ENCODE measurements around the gene ECPAS.
A peak's percentile ranks its signal among the peaks of the same experiment; 100 is the strongest.
"Not testable (repeated sequence)": the region's sequence is repeated elsewhere in the genome, so short reads cannot be mapped to it uniquely, and the experiment has no call there.

ECPAS gene, protein sequence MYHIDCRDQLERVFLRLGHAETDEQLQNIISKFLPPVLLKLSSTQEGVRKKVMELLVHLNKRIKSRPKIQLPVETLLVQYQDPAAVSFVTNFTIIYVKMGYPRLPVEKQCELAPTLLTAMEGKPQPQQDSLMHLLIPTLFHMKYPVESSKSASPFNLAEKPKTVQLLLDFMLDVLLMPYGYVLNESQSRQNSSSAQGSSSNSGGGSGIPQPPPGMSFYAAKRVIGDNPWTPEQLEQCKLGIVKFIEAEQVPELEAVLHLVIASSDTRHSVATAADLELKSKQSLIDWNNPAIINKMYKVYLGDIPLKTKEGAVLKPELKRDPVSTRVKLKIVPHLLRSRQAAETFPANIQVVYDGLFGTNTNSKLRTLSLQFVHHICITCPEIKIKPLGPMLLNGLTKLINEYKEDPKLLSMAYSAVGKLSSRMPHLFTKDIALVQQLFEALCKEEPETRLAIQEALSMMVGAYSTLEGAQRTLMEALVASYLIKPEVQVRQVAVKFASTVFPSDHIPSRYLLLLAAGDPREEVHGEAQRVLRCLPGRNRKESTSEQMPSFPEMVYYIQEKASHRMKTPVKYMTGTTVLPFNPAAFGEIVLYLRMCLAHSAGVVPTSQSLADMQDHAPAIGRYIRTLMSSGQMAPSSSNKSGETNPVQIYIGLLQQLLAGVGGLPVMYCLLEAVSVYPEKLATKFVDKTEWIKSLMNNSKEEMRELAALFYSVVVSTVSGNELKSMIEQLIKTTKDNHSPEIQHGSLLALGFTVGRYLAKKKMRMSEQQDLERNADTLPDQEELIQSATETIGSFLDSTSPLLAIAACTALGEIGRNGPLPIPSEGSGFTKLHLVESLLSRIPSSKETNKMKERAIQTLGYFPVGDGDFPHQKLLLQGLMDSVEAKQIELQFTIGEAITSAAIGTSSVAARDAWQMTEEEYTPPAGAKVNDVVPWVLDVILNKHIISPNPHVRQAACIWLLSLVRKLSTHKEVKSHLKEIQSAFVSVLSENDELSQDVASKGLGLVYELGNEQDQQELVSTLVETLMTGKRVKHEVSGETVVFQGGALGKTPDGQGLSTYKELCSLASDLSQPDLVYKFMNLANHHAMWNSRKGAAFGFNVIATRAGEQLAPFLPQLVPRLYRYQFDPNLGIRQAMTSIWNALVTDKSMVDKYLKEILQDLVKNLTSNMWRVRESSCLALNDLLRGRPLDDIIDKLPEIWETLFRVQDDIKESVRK (N-terminal part only)

DNA sequence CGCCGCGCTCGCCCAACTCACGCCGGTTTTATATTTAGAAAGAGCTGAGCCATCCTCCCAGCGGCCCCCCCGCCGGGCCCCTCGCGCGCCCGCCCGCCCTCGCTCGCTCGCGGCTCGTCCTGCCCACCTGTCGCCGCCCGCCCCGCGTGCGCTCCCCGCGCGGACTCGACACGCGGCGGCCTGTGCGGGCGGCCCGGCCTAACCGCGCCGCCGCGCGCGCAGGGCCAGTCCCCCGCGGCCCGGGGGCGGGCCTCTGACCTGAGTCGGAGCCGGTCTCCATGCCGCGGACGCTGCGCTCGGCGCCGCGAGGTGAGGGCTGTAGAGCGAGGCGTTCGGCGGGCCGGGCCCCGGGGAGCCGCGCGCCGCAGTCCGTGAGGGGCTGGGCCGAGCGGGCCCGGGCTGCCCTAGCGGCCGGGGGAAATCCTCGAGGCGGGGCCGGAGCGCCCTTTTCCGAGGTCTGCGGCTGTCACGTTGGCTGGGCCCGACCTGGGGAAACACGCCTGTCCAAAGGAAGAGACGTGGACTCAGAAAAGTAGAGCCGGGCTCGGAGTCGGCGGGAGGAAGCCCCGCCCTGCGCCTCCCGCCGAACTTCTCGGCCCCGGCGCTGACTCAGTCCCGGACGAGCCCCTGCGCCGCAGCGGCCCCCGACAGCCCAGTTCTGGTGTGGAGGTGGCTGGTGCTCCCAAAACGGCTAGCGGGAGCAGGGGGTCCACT lies at the start of gene ECPAS:
ECPAS (minus strand) TSS at position 526 of the 714 bp plus-strand sequence. CDS start 11,465 bp downstream, outside the sequence.
- DNase-seq: peak; percentile 38

DNA sequence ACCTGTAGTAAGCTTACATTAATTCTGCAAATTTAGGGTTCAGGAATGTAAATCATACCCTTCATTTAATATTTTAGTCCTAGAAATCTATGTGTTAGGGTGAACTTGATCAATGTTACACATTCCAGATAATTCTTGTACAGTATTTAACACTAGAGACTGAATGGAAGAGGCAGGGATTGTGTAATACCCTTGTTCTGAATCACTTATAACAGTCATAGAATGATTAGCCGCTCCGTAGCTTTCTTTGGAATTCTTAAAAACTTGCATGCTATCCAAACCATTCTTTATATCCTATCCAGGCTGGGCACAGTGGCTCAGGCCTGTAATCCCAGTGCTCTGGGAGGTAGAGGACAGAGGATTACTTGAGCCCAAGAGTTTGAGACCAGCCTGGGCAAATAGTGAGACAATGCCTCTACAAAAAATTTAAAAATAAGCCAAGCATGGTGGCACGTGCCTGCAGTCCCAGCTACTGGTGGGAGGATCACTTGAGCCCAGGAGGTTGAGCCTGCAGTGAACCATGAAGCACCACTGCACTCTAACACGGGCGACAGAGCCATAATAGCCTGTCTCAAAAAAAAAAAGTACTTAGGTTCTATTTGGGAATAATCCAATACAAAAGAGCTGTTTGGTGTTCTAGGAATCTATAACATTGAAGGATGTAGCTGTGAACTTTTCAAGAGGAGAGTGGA lies 49.1 kb upstream of the ECPAS start:
- no peak for DNase-seq

- no peak for DNase-seq
These were observed 47.5 kb upstream of the ECPAS start for GRCh38 chr9:111531716-111532115.

DNA sequence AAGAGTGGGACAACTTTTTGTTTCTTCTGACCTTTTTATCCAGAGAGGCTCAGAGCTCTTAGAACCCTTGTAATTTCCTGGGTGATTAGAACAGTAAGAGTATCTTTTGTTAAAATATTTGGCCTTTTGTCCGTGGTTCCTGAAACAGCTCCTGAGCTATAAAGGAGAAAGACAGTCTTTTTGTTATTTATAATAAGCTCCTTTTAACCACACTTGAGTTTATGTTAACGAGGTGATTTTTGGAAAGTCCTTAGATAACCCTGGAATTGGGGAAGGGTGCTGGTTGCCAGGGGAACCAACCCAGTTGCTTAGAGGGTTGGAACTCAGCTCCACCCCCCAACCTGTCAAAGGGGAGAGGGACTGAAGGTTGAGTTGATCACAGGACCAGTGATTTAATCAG lies 45.6 kb upstream of the ECPAS start:
- DNase-seq: no peak

GRCh38 chr9:111527347-111527746 lies 43.2 kb upstream of the ECPAS start:
- no peak for DNase-seq

DNA sequence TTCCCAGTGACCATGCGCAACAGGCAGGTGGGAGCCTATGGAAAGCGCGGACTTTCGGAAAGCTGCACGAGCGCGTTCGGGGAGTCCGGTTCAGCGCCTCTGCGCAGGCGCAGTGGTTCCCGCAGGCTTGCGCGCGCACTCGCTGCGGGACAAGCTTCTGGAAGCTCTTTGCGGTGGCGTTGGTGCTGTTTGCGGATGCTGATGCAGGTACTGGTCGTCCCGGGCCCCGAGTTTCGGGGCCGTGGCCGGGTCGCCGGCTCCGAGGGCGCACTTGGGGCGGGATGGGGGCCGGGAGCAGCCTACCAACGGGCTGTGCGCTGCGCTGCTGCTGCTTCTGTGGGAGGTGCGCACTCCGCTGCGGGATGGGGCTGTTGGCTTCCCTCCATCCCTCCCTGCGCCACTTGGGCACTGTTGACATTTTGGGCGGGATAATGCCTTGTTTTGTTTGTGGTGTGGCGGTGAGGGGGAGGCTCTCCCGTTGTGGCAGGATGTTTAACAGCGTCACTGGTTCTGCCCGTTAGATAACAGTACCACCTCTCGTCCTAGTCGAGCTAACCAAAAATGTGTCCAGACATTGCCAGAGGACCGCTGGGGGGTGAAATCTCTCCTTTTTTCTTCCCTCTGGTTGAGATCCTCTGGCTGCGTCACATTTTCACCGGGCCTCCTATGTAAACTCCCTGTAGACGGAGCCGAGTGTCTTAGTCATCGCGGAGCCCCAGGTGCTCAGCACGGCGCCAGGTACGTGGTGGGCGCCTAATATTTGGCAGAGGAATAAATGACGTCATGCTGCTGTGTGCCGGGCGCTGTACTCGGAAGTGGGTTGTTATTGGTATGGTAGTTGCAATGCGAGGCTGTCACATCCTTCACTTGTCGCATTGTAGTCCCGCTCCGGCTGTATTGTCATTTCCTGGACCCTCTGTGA lies 41.1 kb upstream of the ECPAS start, which contains the start of gene ZNF483:
ZNF483 (plus strand) TSS at position 124 of the 922 bp plus-strand sequence. CDS start 2,217 bp downstream, outside the sequence.
- DNase-seq: peak; percentile 94

DNA sequence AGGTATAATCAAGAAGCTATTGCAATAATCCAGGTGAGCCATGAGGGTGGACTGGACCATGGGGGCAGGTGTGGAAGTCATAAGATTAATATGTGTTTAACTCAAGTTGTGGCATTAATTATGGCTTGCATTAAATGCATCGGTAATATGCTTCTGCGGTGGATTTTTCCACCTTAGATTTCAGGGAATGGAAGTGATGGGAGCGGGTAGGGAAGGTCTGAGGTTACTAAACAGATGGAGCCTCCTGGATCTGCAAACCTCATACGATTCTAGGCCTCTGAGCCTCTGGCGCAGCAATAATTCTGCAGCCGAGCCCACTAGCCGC lies 40.5 kb upstream of the ECPAS start:
- DNase-seq: no peak

GRCh38 chr9:111516061-111516465 lies 31.9 kb upstream of the ECPAS start:
- DNase-seq: no peak

DNA sequence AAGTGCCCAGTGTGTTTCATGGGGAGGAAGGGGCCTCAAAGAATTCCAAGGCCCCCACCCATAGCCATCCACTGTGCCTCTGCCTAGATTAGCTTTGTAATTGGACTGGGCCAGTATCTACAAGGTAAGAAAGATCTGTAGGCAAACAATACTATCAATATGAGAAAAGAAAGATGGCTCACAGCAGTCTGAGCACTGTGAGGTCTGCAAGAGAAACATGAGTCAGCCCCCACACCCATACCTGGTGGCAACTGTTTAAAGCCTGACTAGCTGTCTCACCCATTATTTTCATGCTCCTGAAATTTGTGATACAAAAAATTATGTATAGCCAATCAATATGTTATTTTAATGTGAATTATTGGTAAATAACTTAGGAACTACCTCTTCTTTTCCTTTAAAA lies 30.8 kb upstream of the ECPAS start:
- no peak for DNase-seq

DNA sequence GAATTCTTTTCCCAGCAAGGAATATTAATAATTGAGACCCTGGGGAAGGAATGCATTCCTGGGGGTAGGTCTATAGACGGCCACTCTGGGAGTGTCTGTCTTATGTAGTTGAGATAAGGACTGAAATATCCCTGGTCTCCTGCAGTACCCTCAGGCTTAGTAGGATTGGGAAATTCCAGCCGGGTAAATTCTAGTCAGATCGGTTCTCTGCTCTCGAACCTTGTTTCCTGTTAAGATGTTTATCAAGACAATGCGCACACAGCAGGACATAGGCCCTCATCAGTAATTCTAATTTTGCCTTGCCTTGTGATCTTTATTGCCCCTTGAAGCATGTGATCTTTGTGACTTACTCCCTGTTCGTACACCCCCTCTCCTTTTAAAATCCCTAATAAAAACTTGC lies 27.4 kb upstream of the ECPAS start:
- DNase-seq: not testable (repeated sequence)

DNA sequence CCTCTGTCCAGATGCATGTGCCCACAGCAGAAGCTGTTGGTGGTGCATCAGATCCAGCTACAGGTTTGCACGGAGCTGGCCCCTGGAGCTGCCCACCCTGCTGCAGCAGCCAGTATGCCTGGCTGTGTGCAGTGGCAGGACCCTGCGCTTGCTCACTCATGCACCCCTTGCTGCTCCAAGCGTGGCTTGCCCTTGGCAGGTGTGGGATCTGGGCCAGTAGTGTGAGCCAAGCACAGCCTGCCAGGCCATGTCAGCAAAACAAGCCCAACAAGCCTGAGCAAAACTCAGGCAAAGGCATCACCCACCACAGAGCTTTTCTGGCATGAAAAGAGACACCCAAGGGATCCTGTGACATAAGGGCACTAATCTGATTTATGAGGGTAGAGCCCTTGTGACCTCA lies 18.3 kb upstream of the ECPAS start:
- no peak for DNase-seq

DNA sequence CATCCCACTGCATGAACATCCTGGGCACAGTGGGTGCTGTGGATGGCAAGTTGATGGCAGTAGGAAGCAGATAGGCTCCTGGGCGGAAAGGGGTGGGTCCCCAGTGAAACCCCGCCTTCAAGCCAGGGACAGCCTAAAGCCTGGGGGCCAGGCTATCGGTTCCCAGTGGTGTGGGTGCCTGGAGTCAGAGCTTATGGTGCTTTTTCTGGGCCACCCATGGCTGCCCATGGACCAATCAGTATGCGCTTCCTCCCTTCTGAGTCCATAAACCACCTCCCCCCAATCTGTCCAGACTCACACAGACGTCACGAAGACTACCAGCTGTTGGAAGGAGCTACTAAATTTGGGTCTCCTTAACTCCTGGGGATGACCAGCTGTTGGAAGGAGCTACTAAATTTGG lies 17.5 kb upstream of the ECPAS start:
- no peak for DNase-seq

DNA sequence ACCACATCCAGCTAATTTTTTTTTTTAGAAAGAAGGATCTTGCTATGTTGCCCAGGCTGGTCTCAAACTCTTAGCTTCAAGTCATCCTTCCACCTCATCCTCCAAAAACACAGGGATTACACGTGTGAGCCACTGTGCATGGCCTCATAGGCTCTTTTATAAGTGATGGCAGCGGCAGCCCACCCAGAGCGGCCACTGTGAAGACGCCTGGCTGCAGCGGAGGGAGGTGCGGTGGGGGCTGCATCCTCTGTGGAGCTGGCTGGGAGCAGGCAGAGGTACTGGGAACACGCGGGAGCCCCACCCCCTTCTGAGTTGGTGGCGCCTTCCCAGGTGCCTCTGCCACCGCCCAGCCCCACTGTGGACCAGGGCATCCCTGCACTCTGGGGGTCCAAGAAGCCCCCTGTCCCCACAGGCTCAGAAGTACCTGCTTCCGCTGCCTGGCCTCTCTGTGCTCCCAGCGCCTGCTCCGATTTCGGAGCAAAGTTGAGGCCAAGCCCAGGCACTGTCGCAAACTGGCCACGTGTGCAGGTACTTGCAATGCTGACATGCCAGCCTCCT lies 16.9 kb upstream of the ECPAS start:
- no peak for DNase-seq

DNA sequence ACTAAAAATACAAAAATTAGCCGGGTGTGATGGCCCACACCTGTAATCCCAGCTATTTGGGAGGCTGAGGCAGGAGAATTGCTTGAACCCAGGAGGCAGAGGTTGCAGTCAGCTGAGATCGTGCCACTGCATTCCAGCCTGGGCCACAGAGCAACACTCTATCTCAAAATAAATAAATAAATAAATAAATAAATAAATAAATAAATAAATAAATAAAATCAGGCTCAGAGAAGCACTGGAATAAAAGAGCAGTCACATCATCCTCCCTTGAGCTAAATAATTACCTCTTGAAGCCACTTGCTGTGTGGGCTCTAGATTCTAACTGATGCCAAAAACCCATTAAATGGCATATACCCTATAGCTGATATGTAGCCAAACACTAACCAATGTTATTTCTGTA lies 13.0 kb upstream of the ECPAS start:
- not testable (repeated sequence) for DNase-seq

DNA sequence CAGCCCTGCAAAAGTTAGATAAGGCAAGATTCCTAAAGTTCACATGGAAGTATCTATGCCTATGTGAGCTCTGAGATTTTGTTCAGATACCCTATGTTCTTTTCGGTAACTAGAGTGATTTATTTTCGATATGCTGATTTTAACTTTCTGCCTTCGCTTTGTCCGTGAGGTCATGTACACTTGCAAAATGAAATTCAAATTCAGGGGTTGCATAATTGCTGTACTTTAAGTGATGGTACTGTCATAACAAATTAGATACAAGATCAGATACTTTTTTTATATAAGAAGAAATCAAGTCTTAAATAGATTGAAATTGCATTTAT lies 350 bp upstream of the ECPAS start:
- no peak for DNase-seq

- peak; percentile 21 for DNase-seq
These were observed 735 bp downstream of the ECPAS start for GRCh38 chr9:111483439-111483857.

DNA sequence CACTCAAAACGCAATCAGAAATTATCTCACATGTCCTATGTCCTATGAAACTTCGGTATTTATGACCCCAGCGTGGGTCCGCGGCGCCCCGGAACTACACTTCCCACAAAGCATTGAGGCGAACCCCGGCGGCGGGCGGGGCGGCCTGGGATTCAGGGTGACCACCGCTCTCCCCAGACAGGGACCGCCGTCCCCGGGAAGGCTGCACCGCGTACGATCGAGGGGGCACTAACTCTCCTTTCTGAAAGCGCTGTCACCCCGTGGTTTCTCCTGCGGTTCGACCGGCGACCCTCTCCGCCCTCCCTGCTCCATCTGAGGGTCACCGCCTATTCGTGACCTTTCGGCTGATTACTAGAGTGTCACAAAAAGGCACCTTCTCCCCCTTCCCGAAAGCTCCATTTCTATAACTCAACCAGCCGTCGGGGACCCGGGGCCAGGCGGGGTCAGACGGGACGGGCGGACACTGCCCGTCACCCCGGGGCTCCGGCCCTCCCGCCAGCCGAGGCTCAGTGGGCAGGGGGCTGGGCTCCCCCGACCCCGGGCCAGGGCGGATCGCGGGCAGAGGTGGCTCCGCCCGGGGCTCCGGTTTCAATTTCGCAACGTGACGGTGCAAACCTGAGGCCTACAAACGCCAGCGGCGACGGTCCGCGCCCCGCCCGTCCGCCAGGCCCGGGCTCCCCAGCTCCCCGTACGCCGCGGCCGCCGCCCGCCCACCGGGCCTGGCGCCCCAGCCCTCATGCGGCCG lies 1.3 kb downstream of the ECPAS start:
- peak; percentile 53 for DNase-seq

DNA sequence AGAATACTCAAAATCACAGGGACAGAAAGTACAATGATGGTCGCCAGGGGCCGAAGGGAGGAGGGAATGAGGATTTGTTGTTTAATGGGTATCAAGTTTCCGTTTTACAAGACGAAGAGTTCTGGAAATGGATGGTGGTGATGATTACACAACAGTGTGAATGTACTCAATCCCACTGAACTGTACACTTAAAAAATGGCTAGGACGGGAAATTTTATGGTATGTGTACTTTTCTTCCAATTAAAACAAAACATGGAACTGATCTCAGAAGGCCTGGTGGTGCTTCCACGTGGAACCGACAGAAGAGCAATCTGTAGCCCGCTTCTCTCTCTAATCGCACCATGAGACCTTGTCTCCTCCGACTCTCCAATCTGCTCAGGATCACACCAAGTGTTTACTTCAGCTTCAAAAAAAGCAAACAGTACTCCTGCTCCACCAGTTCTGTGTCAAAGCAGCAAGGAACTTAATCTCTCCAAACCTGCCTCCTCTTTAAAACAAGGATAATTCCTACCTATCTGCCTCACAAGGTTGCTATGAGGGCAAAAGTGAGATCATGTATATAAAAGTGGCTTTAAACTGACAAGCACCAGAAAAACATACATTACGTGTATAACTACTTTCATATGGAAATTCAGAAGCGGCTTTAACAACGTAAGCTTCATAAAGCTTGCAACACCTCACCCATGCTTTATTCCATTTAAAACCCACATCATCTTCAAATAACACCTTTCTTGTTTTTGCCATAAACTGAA lies 2.1 kb downstream of the ECPAS start:
- DNase-seq: peak; percentile 24

GRCh38 chr9:111477677-111478076 lies 6.5 kb downstream of the ECPAS start:
- DNase-seq: no peak
